SK-N-SH treated with all-trans-retinoic acid at 6 μM for 48 hours (cell line): ENCODE data around the gene ARSG.
"Not testable (repeated sequence)": the region's sequence is repeated elsewhere in the genome, so short reads cannot be mapped to it uniquely, and the experiment has no call there.

Experiments
- ATAC-seq: fragments of 200-7000 bp; cut with Tn5 transposase; 3 replicates; pipeline ENCODE4 v1.9.1; 2020; ENCODE audit warnings: mild to moderate bottlenecking, moderate library complexity
- ARNTL ChIP-seq: fragments of 450-650 bp; formaldehyde crosslinking; IDR thresholded peaks from 2 replicates; pipeline ENCODE4 v1.5.0; 2020; ENCODE audit warnings: low read depth, mild to moderate bottlenecking, moderate library complexity, borderline replicate concordance
- BACH2 ChIP-seq: fragments of 250-450 bp; sonication (Bioruptor Pico); IDR thresholded peaks from 2 replicates; pipeline ENCODE4 v1.9.0; 2021; ENCODE audit warnings: mild to moderate bottlenecking, borderline replicate concordance
- CSDC2 ChIP-seq: fragments of 250-450 bp; sonication (Bioruptor Pico); IDR thresholded peaks from 2 replicates; pipeline ENCODE4 v1.5.0; 2020; ENCODE audit warnings: mild to moderate bottlenecking, moderate library complexity
- CSRNP3 ChIP-seq: fragments of 250-450 bp; sonication (Bioruptor Pico); IDR thresholded peaks from 2 replicates; pipeline ENCODE4 v1.5.1; 2021; ENCODE audit warnings: mild to moderate bottlenecking, moderate library complexity
- ESRRG ChIP-seq: fragments of 250-450 bp; sonication (Bioruptor Pico); IDR thresholded peaks from 2 replicates; pipeline ENCODE4 v1.6.1; 2021; ENCODE audit warnings: mild to moderate bottlenecking
- GLIS3 ChIP-seq: fragments of 250-450 bp; sonication (Bioruptor Pico); IDR thresholded peaks from 2 replicates; pipeline ENCODE4 v1.5.0; 2020; ENCODE audit warnings: mild to moderate bottlenecking, moderate library complexity
- OSR1 ChIP-seq: fragments of 250-450 bp; sonication (Bioruptor Pico); IDR thresholded peaks from 2 replicates; pipeline ENCODE4 v1.8.0; 2022; ENCODE audit warnings: moderate library complexity, mild to moderate bottlenecking, inconsistent platforms
- PPARA ChIP-seq: fragments of 250-450 bp; sonication (Bioruptor Pico); IDR thresholded peaks from 2 replicates; pipeline ENCODE4 v1.5.0; 2020; ENCODE audit warnings: mild to moderate bottlenecking, borderline replicate concordance
- SNAI2 ChIP-seq: fragments of 250-450 bp; sonication (Bioruptor Pico); IDR thresholded peaks from 2 replicates; pipeline ENCODE4 v1.5.0; 2020; ENCODE audit warnings: mild to moderate bottlenecking, moderate library complexity
- TOX ChIP-seq: fragments of 250-450 bp; sonication (Bioruptor Pico); IDR thresholded peaks from 2 replicates; pipeline ENCODE4 v1.8.0; 2021; ENCODE audit warnings: mild to moderate bottlenecking, moderate library complexity, borderline replicate concordance
- ZC3H10 ChIP-seq: fragments of 250-450 bp; sonication (Bioruptor Pico); IDR thresholded peaks from 2 replicates; pipeline ENCODE4 v1.5.1; 2021; ENCODE audit warnings: mild to moderate bottlenecking, moderate library complexity
- ZFP3 ChIP-seq: fragments of 250-450 bp; sonication (Bioruptor Pico); IDR thresholded peaks from 2 replicates; pipeline ENCODE4 v1.5.0; 2020; ENCODE audit warnings: mild to moderate bottlenecking, moderate library complexity
- ZFP30 ChIP-seq: fragments of 450-650 bp; formaldehyde crosslinking; IDR thresholded peaks from 2 replicates; pipeline ENCODE4 v1.5.0; 2022; ENCODE audit warnings: mild to moderate bottlenecking, moderate library complexity
- ZNF565 ChIP-seq: fragments of 450-650 bp; formaldehyde crosslinking; conservative IDR thresholded peaks from 2 replicates; pipeline ENCODE4 v1.5.0; 2020; ENCODE audit warnings: low read depth, mild to moderate bottlenecking, moderate library complexity
- ZNF70 ChIP-seq: fragments of 450-650 bp; formaldehyde crosslinking; IDR thresholded peaks from 2 replicates; pipeline ENCODE4 v1.5.0; 2020; ENCODE audit warnings: mild to moderate bottlenecking, moderate library complexity
- ZNF8 ChIP-seq: fragments of 450-650 bp; formaldehyde crosslinking; IDR thresholded peaks from 2 replicates; pipeline ENCODE4 v1.5.0; 2020; ENCODE audit warnings: mild to moderate bottlenecking, moderate library complexity
- TF ChIP-seq, protein P1 (sequence below): fragments of 250-450 bp; sonication (Bioruptor Pico); IDR thresholded peaks from 2 replicates; pipeline ENCODE4 v1.8.0; 2021; ENCODE audit warnings: low read depth, mild to moderate bottlenecking, moderate library complexity, borderline replicate concordance
- TF ChIP-seq, protein P2 (sequence below): fragments of 250-450 bp; sonication (Bioruptor Pico); IDR thresholded peaks from 2 replicates; pipeline ENCODE4 v1.8.0; 2020; ENCODE audit warnings: mild to moderate bottlenecking, moderate library complexity, borderline replicate concordance
- TF ChIP-seq, protein P3 (sequence below): fragments of 250-450 bp; sonication (Bioruptor Pico); IDR thresholded peaks from 2 replicates; pipeline ENCODE4 v1.5.1; 2020; ENCODE audit warnings: low read depth, mild to moderate bottlenecking, moderate library complexity

ARSG gene

GRCh38 chr17:68326681-68327080 lies 35.4 kb downstream of the ARSG start:
- ATAC-seq, result no peak
- TF ChIP-seq CSRNP3 (no peak), ZNF8 (no peak)

- ATAC-seq, result no peak
Measured at GRCh38 chr17:68327823-68328557, 36.7 kb downstream of the ARSG start.

GRCh38 chr17:68328676-68329075 lies 37.4 kb downstream of the ARSG start:
- TF ChIP-seq BACH2 (no peak), ZFP3 (CRISPR knock-in tag) (no peak), ZC3H10 (CRISPR knock-in tag) (no peak), ESRRG (no peak), ZNF8 (no peak), ZNF565 (CRISPR knock-in tag) (no peak), GLIS3 (no peak), SNAI2 (no peak), TOX (no peak), ZFP30 (CRISPR knock-in tag) (no peak), CSDC2 (no peak), ZNF70 (CRISPR knock-in tag) (no peak)
- TF ChIP-seq, protein P1, sequence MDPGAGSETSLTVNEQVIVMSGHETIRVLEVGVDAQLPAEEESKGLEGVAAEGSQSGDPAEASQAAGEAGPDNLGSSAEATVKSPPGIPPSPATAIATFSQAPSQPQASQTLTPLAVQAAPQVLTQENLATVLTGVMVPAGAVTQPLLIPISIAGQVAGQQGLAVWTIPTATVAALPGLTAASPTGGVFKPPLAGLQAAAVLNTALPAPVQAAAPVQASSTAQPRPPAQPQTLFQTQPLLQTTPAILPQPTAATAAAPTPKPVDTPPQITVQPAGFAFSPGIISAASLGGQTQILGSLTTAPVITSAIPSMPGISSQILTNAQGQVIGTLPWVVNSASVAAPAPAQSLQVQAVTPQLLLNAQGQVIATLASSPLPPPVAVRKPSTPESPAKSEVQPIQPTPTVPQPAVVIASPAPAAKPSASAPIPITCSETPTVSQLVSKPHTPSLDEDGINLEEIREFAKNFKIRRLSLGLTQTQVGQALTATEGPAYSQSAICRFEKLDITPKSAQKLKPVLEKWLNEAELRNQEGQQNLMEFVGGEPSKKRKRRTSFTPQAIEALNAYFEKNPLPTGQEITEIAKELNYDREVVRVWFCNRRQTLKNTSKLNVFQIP, result no peak

More at GRCh38 chr17:68327823-68328557, 36.7 kb downstream of the ARSG start:
- TF ChIP-seq, protein P2, sequence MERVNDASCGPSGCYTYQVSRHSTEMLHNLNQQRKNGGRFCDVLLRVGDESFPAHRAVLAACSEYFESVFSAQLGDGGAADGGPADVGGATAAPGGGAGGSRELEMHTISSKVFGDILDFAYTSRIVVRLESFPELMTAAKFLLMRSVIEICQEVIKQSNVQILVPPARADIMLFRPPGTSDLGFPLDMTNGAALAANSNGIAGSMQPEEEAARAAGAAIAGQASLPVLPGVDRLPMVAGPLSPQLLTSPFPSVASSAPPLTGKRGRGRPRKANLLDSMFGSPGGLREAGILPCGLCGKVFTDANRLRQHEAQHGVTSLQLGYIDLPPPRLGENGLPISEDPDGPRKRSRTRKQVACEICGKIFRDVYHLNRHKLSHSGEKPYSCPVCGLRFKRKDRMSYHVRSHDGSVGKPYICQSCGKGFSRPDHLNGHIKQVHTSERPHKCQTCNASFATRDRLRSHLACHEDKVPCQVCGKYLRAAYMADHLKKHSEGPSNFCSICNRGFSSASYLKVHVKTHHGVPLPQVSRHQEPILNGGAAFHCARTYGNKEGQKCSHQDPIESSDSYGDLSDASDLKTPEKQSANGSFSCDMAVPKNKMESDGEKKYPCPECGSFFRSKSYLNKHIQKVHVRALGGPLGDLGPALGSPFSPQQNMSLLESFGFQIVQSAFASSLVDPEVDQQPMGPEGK (CRISPR knock-in tag), result no peak
- no peak for TF ChIP-seq BACH2
- TF ChIP-seq, protein P3, sequence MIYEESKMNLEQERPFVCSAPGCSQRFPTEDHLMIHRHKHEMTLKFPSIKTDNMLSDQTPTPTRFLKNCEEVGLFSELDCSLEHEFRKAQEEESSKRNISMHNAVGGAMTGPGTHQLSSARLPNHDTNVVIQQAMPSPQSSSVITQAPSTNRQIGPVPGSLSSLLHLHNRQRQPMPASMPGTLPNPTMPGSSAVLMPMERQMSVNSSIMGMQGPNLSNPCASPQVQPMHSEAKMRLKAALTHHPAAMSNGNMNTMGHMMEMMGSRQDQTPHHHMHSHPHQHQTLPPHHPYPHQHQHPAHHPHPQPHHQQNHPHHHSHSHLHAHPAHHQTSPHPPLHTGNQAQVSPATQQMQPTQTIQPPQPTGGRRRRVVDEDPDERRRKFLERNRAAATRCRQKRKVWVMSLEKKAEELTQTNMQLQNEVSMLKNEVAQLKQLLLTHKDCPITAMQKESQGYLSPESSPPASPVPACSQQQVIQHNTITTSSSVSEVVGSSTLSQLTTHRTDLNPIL (CRISPR knock-in tag), result no peak
- TF ChIP-seq ARNTL, result no peak
- TF ChIP-seq CSDC2, result no peak
- no peak for TF ChIP-seq ZNF8
- TF ChIP-seq ZNF565 (CRISPR knock-in tag), result no peak
- TF ChIP-seq CSRNP3, result no peak
- TF ChIP-seq, all 23 proteins: peak for 0

GRCh38 chr17:68329331-68329730 lies 38.0 kb downstream of the ARSG start:
- no peak for ATAC-seq
- no peak for TF ChIP-seq OSR1
- no peak for TF ChIP-seq PPARA (CRISPR knock-in tag)
- TF ChIP-seq CSDC2, result no peak
- TF ChIP-seq ZNF70 (CRISPR knock-in tag), result no peak
- TF ChIP-seq, protein P2 (CRISPR knock-in tag), result no peak
- TF ChIP-seq ARNTL, result no peak
- TF ChIP-seq ZFP3 (CRISPR knock-in tag), result no peak
- TF ChIP-seq, protein P3 (CRISPR knock-in tag), result no peak
- TF ChIP-seq, all 23 proteins: peak for 0

More at GRCh38 chr17:68328676-68329075, 37.4 kb downstream of the ARSG start:
- no peak for ATAC-seq

- ATAC-seq, result not testable (repeated sequence)
Measured at GRCh38 chr17:68331932-68332331, 40.6 kb downstream of the ARSG start.
